Skeletal muscle satellite cell (primary cell): ENCODE data around the gene ASB6.

Experiments used
- H3K27me3 ChIP-seq: 2 replicates; pipeline ENCODE4 v1.7.0; 2013; ENCODE audit warnings: low read length; ENCODE audit not compliant: control insufficient read depth, insufficient read depth
- H3K36me3 ChIP-seq: 2 replicates; pipeline ENCODE4 v1.7.0; 2013; ENCODE audit warnings: mild to moderate bottlenecking, control low read depth, low read length; ENCODE audit not compliant: insufficient read depth
- H3K4me1 ChIP-seq: 2 replicates; pipeline ENCODE4 v1.7.0; 2013; ENCODE audit warnings: low read length; ENCODE audit not compliant: control insufficient read depth, insufficient read depth
- H3K4me2 ChIP-seq: 2 replicates; pipeline ENCODE4 v1.7.0; 2013; ENCODE audit warnings: mild to moderate bottlenecking, low read length
- H3K4me3 ChIP-seq: 2 replicates; pipeline ENCODE4 v1.7.0; 2013; ENCODE audit warnings: low read length
- H3K9ac ChIP-seq: 2 replicates; pipeline ENCODE4 v1.7.0; 2013; ENCODE audit warnings: mild to moderate bottlenecking, low read depth, low read length, moderate library complexity
- H3K9me3 ChIP-seq: replicated peaks from 2 replicates; pipeline ENCODE4 v1.7.0; 2013; ENCODE audit warnings: mild to moderate bottlenecking, control low read depth, low read length

The ASB6 gene

DNA sequence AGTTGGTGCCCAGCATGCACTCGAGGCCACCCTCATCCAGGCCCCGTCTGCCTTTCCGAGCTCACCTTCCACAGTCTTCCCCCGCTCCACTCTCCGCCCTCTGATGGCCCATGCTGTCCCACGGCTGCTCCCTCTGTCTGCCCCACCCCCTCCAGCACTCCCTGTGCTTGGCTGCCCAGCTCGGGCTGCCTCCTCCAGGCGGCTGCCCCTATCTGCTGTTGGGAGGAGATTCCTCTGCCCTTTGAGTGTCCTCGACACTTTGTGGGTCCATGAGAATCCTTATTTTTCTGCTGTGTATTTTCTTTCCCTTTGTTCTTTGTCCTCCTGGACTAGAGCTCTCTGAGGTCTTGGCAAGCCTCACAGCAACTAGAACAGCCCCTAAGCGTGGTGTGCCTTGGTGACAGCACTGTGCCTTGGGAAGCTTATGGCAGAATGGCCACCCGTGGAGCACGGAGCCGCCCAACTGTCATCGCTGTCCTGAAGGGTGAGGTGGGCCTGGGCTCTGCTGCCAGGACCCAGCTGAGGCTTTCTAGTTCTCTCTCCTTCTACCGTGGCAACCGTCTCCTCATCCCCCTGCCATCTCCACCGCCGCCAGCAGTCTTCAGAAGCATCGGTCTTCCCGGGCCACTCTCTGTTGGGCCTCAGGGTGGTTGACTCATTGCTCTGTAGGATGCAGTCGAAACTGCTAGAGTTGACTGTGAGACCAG, 10.8 kb downstream of the ASB6 start:
- Histone ChIP-seq H3K36me3 (peaks cover 43% of the 10 kb centered on the region), H3K4me3 (no peak overlapping the region), H3K4me2 (peak overlapping the region; percentile 40), H3K9me3 (no peaks in the 10 kb centered on the region), H3K9ac (no peak overlapping the region), H3K27me3 (no peaks in the 10 kb centered on the region), H3K4me1 (peaks cover 43% of the 10 kb centered on the region)

DNA sequence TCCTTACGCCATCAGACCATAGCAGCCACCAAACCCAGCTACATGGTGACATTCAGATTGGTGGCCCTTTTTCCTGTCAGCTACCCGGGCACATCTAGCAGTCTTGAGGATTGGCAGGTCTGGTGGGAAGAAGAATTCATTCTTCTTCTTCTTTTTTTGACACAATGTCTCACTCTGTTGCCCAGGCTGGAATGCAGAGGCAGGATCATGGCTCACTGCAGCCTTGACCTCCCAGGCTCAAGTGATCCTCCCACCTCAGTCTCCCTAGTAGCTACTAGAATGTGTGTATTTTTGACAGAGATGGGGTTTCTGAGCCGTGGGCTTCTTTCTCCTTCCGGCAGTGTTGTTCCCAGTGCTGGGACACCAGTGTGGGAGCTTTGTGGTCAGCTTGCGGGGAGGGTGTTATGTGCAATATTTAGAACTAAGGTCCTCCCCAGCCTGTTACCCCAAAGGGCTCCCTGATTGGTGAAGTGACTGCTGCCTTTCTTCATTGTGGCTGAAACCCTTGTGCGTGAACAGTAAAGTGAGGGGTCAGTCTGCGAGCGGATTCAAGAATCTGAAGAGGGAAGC, 12.6 kb downstream of the ASB6 start:
- Histone ChIP-seq H3K4me1 (peaks cover 43% of the 10 kb centered on the region), H3K36me3 (peaks cover 28% of the 10 kb centered on the region), H3K9me3 (no peaks in the 10 kb centered on the region), H3K4me3 (no peak overlapping the region), H3K4me2 (peak overlapping the region; percentile 97), H3K9ac (no peak overlapping the region), H3K27me3 (no peaks in the 10 kb centered on the region)

DNA sequence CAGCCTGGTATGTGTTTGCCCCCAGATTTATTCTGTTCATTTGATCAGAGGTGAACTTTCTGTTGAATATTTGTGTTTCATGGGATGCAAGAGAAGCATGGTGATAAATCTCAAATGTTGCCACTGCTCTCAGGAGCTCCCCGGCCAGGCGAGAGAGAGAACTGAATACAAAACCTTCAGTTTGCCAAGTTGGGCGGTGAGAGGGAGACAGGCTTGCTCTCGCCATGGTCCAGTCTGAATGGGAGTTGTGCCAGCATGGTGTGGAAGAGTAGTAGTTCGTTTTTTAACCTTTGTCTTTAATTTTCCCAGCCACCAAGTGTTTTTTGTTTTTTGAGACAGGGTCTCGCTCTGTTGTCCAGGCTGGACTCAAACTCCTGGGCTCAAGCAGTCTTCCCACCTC, 13.2 kb downstream of the ASB6 start:
- H3K4me3 ChIP-seq = peak overlapping the region; percentile 83
- no peak overlapping the region for H3K9ac ChIP-seq
- H3K27me3 ChIP-seq = no peaks in the 10 kb centered on the region
- H3K36me3 ChIP-seq = peaks cover 22% of the 10 kb centered on the region
- peak overlapping the region; percentile 97 for H3K4me2 ChIP-seq
- no peaks in the 10 kb centered on the region for H3K9me3 ChIP-seq
- peaks cover 45% of the 10 kb centered on the region for H3K4me1 ChIP-seq

DNA sequence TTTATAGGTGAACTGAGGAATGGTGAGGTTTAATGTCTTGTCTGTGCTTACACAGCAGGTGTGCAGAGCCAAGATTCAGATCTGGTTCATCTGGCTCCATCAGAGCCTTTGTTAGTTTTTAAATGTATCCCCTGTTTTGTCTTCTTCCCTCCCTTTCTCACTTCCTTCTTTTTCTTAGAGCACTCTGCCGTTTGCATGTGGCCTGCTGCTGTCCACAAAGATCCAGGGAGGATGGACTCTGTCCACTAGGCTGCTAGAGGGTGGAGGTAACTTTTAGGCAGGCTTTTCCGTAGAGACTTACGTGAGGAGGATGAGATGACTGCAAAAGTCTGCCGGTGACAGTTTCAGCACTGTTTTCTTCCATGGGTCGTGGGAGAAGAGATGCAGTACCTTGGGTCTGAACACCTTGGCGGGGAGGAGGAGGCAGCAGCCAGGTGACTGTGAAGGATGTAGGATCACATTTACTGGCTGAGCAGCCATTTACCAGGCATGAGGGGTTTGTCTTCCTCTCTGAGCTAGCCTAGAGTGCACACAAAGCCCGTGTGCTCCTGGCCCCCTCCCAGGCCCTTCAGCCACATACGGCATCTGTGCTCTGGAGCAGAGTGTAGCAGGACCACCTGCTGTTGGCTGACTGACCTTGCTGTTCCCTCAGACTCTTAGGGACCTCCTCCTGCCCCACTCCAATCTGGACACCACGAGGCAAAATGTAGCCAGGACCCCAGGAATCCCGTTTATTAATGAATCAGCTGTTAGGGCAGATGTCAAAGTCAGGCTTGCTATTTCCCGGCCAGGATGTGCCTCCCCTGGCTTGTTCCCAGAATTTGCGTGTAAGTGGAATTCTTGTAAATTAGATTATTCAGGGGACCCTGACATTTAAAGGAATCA, 14.2 kb downstream of the ASB6 start:
- H3K4me3 ChIP-seq = peak overlapping the region; percentile 83

DNA sequence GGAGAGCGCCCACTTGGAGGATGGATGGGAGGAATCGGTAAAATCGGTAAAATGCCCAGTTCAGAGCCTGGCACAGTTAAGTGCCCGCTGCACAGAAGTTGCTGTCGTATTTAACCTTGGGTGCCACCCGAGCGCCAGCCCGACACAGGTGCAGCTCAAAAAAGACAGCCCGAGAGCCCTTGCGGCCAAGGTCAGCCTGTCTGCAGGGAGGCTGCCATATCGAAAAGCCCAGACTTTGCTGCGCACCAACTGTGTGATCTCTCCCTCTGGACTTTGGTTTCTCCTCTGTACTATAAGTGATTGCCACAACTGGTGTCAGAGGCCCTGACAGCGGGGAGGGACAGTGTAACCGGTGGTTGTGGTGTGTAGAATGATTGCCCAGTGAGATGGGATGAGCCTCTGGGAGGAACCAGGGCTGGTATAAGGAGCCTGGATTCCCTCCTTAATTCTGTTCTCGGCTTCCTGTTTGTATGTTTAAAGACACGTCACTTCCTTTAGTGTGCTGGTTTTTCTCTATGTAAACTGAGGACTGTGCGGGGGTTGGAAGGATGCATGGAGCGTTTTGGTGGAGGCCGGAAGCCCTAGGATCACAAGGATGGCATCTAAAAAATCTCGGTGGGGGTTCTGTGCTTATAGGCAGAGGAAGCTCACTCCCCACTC, 15.2 kb downstream of the ASB6 start:
- H3K9me3 ChIP-seq = no peaks in the 10 kb centered on the region
- H3K4me1 ChIP-seq = peaks cover 45% of the 10 kb centered on the region
- H3K27me3 ChIP-seq = no peaks in the 10 kb centered on the region
- peak overlapping the region; percentile 89 for H3K9ac ChIP-seq
- peak overlapping the region; percentile 97 for H3K4me2 ChIP-seq
- peaks cover 9% of the 10 kb centered on the region for H3K36me3 ChIP-seq
- H3K4me3 ChIP-seq = peak overlapping the region; percentile 83

More for the DNA sequence above, 14.2 kb downstream of the ASB6 start:
- H3K4me2 ChIP-seq = peak overlapping the region; percentile 97
- H3K4me1 ChIP-seq = peaks cover 45% of the 10 kb centered on the region
- no peaks in the 10 kb centered on the region for H3K9me3 ChIP-seq
- H3K36me3 ChIP-seq = peaks cover 14% of the 10 kb centered on the region
- H3K27me3 ChIP-seq = no peaks in the 10 kb centered on the region
- H3K9ac ChIP-seq = peak overlapping the region; percentile 89

DNA sequence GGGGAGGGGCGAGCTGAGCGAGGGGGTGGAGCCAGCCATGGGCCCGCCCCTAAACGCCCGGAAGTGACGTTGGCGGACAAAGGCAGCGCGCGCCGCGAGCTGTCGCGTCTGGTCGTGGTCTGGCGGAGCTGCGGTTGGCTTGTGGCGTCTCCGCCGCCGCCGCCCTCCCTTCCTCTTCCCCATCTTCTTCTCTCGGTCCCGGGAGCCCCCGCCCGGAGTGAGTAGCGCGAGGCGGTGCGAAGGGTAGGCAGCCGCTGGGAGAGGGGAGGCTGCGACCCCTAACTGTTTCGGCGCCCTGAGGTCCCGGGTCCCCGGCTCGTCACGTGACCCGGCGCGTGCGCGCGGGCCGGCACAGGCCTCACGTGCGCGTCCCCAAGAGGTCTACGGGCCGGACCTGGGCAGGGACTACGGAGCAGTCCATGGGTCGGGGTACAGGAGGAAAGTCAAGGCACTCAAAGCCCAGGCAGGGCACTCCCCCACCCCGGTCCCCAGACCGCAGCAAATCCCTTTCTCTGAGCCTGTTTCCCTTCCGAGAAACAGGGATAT, 15.8 kb downstream of the ASB6 start, which contains the start of gene NTMT1:
NTMT1 (plus strand) TSS at position 85 of the 546 bp plus-strand sequence. CDS start 6,541 bp downstream, outside the sequence.
- peaks cover 38% of the 10 kb centered on the region for H3K4me1 ChIP-seq

DNA sequence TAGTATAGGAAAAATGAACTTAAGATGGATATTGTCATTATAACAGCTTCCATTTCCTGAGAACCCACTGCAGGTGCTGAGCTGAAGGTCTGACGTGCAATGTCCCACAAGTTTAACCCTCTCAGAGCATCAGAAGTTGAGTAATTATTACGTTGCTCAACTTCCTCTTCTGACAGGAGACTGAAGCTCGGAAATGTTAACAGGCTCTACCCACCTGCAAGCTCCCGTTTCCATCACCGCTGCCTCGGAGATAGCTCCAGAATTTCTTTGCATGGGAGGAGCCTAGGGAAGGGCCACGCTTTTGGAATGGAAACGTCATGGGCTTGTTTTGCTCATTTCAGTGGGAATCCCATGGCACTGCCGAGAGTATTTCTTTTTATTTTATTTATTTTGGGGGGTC, 17.0 kb downstream of the ASB6 start:
- Histone ChIP-seq H3K4me1 (peaks cover 39% of the 10 kb centered on the region), H3K9ac (no peak overlapping the region), H3K27me3 (no peaks in the 10 kb centered on the region), H3K36me3 (peaks cover 9% of the 10 kb centered on the region), H3K4me3 (no peak overlapping the region), H3K9me3 (no peaks in the 10 kb centered on the region), H3K4me2 (no peak overlapping the region)

More for the DNA sequence above, 15.8 kb downstream of the ASB6 start, which contains the start of gene NTMT1:
- H3K4me3 ChIP-seq = peak within 1 kb of the TSS; percentile 83
- no peaks in the 10 kb centered on the region for H3K27me3 ChIP-seq
- H3K36me3 ChIP-seq = peaks cover 9% of the 10 kb centered on the region
- peak within 1 kb of the TSS; percentile 97 for H3K4me2 ChIP-seq
- H3K9me3 ChIP-seq = no peaks in the 10 kb centered on the region
- peak within 1 kb of the TSS; percentile 89 for H3K9ac ChIP-seq

DNA sequence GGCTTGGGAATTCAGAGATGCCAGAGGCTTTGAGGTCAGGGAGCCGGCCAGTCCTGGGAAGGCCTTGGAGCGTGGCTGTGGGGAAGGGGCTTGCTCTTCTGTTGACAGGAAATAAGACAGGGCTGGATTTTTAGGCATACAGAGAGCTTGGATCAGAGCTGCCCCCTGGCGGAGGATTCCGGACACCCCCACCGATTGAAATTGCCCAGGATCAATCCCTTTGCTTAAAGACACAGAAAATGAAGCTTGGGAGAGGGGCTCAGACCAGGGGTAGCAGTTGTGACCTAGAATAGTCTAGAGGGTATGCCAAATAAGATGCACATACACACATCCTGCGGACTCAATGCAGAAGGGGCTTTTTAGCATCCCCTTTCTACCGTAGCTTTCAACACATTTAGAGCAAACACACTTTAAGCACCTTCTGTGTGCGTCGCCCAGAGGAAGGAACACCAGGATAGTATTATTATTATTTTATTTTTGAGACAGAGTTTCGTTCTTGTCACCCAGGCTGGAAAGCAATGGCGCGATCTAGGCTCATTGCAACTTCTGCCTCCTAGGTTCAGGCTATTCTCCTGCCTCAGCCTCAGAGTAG, 17.7 kb downstream of the ASB6 start:
- H3K4me1 ChIP-seq = peaks cover 38% of the 10 kb centered on the region
- H3K4me2 ChIP-seq = no peak overlapping the region
- H3K36me3 ChIP-seq = peaks cover 7% of the 10 kb centered on the region
- no peak overlapping the region for H3K9ac ChIP-seq
- no peaks in the 10 kb centered on the region for H3K27me3 ChIP-seq
- no peaks in the 10 kb centered on the region for H3K9me3 ChIP-seq
- no peak overlapping the region for H3K4me3 ChIP-seq

DNA sequence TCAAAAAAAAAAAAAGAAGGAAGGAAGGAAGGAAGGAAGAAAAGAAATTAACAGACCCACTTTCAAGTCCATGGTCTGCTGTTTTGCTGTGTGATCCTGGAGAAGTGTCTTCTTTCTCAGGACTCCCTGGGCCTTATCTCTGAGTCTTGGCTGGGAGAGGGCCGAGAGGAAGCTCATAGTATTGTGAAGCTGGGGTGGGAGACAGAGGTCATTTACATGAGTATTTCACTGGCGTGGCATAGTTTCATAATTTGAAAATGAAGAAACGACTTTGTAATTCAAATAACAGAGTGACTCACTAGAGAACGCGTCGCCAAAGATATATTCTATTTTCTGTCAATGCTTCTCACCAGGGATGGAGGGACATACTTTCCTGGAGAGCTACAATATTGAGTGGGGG, 18.6 kb downstream of the ASB6 start:
- Histone ChIP-seq H3K27me3 (no peaks in the 10 kb centered on the region), H3K4me3 (no peak overlapping the region), H3K4me2 (no peak overlapping the region), H3K9me3 (no peaks in the 10 kb centered on the region), H3K4me1 (peaks cover 29% of the 10 kb centered on the region), H3K36me3 (no peaks in the 10 kb centered on the region), H3K9ac (no peak overlapping the region)

DNA sequence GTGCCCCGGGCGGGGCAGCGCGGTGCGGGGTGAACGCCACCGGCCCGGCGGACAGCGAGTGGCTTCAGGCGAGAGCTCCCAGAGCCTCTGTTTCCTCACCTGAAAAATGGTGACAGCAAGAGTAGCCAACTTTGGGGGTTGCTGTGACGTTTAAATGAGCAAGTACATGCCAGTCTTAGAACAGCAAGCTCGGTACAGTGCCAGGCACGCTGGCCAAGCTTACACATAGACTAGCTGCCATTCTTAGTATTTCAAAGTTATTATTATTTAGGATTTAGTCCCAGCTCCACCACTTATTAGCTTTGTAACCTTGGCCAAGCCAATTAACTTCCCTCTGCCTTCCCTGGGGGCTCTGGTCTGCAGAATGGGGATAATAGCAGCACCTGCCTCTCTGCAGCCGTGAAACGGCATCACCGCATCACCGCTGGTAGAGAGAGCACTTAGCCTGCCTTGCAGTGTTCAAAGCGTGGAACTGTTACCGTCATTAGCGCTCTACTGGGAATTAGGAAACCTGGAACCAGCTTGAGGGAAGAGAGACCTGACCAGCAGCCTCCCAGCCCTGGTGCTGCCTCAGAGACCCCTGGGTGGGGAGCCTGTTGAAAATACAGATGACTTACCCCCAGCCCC, 21.2 kb downstream of the ASB6 start, which contains the start of gene C9orf50:
C9orf50 (minus strand) TSS at position 433 of the 627 bp plus-strand sequence. CDS start 527 bp downstream, outside the sequence.
- Histone ChIP-seq H3K9ac (peak within 1 kb of the TSS; percentile 75), H3K27me3 (no peaks in the 10 kb centered on the region), H3K4me1 (peaks cover 20% of the 10 kb centered on the region), H3K9me3 (no peaks in the 10 kb centered on the region), H3K36me3 (no peaks in the 10 kb centered on the region), H3K4me2 (peak within 1 kb of the TSS; percentile 91), H3K4me3 (peak within 1 kb of the TSS; percentile 74)
